ENCODE measurements around the gene TMEM51.

TMEM51 gene, protein sequence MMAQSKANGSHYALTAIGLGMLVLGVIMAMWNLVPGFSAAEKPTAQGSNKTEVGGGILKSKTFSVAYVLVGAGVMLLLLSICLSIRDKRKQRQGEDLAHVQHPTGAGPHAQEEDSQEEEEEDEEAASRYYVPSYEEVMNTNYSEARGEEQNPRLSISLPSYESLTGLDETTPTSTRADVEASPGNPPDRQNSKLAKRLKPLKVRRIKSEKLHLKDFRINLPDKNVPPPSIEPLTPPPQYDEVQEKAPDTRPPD

DNA sequence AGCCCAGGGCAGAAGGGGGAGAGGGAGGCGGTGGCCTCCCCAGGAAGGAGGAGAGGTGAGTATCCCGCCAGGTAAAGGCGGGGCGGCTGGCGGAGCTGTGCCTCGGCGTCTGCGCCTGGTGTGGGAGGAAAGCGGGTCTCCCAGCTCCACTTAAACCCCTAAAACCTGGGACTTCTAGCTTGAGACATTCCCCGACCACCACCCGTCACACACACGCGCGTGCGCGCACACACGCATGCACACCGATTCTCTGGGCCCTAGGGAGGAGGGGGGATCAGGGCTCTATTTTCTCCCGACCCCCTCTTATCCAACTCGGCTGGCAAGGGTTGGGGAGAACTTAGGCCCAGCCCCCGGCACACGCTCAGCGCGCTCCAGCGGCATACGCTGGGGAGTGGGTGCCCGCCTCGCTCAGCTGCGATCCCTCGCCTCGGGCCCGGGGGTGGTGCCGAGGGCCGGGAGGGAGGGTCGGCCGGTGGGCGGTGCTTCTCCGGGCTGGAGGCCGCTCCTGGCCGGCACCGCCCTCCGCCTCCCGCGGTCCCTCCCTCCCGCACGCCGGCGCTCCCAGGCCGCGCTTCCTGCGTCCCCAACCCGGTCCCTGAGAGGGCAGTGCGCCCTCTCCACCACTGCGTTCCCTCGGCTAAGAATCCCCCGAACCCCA is at the start of gene TMEM51:
TMEM51 (plus strand) TSS at position 564 of the 658 bp plus-strand sequence. CDS start 61,341 bp downstream, outside the sequence.
- no peak for DNase-seq

DNA sequence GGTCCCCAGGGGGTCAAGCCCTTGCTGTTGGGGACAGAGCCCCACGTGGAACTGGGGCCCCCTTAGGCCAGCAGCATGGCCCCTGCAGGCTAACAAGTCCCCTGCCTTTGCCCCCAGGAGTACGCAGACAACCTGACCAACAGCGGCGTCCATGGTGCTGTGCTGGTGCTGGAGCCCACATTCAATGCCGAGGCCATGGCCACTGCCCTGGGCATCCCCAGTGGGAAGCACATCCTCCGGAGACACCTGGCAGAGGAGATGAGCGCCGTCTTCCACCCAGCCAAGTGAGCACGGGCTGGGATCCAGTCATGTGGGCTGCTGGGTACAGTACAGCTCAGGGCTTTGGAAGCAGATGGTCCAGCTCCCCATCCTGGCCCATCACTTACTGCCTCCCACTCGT is 49.6 kb upstream of the TMEM51 start:
- no peak for DNase-seq

DNA sequence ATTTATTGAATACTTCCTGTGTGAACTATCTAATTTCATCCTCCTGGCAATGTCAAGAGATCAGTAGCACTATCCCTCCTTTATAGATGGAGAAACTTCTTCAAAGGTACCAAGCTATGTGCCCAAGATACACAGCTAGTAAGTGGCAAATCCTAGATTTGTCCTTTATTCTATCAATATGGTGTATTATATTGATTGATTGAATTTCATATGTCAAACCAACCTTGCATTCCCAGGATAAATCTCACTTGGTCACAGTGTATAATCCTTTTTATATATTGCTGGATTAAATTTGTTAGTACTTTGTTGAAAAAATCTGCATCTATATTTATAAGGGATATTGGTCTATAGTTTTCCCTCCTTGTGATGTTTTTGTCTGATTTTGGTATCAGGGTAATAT is 48.8 kb upstream of the TMEM51 start:
- no peak for DNase-seq

DNA sequence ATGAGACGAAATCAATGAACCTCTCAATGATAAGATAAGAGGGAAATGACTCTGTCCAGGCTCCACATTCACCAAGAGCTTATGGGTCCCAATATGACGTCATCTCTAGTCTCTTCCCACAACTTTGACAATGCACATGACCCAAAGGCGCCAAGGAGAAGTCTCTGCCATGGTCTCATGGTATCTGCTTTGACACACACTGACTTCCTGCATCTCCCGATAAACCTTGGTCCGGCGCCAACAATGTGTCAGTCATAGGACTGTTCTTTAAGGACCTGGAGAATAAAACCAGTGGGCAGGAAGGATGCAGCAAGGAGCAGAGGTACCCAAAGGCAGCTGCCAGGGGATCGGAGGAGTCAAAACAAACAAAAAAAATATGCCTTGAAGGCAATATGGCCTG is 46.9 kb upstream of the TMEM51 start:
- DNase-seq: no peak

DNA sequence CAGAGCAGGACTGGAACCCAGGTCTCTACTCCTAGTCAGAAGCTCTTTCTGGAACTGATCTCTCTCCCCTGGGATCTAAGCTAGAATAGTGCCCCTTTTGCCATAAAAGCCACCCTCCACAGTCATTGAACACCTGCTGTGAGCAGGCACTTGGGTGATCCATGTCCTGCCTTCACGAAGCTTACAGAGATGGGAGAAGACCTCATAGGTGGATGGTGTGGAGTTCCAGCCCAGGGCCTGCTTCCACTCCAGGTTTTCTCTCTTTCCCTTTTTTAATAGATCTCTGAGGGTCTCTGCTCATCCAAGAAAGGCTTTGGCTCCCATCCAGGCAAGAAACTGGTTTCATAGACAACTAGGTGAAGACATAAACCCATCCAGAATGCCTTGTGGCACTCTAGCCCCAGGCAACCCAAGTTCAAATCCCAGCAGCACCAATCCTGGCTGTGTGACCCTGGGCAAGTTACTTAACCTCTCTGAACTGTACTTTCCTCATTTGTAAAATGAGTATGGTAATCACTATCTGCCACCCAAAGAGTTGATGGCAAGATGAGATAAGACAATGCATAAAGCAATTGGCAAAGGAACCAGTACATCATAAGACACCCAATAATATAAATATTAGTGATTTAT is 46.4 kb upstream of the TMEM51 start:
- DNase-seq: no peak

DNA sequence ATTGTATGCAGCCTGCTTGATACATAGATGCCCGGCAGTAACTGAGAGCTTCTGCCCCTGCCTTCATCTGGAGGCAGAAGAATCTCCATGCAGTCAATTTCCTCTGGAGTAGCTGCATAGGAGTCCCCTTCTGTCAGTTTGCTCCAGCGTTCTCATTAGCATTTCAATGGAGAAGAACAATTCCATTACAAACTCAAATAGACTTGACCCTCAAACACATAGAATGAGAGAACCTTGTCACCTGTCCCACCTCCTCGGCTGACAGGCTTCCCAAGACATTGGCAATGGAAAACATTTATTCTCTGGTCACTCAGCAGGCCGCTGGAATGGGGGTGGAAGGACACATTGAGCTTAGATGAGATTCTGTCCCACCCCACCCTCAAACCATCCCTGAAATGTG is 45.6 kb upstream of the TMEM51 start:
- DNase-seq: no peak

DNA sequence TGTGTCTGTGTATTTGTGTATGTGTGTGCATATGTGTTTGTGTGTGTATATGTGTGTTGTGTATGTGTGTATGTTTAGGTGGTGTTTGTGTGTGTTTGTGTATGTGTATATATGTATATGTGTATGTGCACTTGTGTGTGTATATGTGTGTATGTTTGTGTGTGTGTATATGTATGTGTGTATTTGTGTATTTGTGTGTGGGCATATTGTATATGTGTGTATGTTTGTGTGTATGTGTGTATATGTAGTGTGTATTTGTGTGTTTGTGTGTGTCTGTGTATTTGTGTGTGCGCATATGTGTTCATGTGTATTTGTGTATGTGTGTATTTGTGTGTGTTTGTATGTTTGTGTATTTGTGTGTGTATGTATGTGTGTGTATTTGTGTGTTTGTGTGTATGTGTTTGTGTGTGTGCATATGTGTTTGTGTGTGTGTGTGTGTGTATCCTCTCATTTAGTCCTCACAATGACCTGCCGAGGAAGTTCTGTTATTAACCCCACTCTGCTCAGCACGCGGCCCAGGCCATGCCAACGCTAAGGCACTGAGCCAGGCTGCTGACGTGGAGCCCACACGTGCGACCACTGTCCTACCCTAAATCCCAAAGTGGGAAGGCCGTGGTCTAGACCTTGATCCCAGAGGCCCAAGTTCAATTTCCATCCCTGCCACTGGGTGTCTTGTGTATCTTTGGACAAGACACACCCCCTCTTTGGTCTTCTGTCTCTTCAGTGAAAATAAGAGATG is 43.2 kb upstream of the TMEM51 start:
- DNase-seq: no peak

DNA sequence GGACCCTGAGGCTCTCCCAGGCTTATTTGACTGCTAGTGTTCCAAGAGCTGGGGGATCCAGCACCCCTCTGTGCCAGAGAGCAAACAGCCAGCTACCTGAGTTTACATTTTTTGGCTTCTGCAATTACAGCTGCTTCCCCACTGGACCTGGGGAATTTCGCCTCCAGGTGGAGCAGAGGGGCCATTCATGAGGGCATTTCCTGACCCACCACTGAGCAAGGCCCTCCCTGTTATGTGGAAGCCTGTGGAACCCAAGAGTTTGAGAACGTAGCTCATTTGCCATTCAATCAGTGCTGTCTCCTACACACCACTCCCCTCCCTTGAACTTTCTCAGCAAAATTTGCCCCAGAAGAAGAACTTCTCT is 42.7 kb upstream of the TMEM51 start:
- DNase-seq: no peak

DNA sequence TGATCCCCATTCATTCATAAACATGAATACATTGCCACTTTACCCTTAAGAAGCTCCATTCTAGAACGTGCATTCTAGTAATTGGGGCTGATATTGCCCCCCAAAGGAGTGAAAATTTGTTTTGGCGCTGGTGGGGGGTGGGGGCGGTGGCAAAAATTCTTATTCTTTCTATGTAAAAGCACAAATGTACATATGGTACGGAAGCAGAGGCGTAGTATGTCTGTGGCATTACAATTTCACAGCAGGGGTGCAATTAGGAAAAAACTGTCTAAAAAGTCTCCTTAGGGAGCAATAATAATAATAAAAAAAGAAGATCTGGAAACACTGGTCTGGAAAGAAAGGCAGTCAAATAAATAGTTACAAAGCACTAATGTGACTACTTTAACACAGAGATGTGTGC is 40.4 kb upstream of the TMEM51 start:
- DNase-seq: no peak

DNA sequence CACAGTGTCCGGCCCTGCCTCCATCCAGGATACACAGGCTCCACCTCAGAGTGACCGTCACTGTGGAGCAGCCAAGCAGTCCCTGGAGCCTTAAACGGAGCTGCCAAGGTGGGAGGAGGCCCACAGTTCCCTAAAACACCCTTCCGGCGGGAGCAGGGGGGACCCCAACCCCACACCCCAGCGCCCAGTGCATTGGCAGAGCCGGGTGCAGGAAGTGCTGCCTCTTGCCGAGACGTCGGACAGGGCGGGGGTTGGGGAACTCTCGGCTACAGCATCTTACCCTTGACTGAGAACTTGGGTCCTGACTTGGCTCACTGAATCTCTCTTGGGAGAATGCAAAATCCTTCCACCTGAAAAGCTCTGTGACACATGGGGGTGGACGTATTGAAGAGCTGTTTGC is 38.7 kb upstream of the TMEM51 start:
- DNase-seq: no peak

DNA sequence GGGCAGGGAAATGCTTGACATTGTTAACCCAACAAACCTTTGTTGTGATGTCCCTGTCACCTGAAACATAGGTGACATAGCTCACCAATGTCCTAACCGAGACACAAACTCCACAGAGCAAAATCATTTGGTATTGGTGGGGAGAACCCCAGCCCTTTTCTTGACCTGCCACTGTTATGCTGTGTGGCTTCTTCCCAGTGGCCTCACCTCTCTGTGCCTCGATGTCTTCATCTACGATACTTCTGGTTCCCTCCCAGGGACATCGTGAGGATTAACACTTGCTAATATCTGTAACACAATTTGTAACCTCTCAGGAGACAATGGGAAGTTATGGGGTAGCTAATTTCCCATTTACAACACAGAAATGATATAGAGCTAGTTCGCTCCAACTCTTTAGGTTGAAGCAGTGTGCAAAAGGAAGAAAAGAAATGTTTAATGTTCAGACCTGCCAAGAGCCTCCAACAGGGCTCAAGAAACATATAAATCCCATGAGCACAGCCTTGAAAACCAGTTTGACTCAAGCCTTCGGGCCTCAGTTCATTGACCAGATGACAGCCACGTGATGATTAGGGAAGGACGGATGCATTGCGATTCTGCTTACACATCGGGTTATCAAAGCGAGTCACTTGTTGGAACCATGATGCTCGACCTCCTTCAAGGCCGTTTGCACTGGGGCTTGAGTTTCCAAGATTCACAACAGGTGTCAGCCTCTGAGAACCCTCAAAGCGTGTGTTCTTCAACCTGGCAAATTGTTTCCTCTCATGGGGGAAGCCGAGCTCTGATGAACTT is 37.8 kb upstream of the TMEM51 start:
- DNase-seq: no peak

DNA sequence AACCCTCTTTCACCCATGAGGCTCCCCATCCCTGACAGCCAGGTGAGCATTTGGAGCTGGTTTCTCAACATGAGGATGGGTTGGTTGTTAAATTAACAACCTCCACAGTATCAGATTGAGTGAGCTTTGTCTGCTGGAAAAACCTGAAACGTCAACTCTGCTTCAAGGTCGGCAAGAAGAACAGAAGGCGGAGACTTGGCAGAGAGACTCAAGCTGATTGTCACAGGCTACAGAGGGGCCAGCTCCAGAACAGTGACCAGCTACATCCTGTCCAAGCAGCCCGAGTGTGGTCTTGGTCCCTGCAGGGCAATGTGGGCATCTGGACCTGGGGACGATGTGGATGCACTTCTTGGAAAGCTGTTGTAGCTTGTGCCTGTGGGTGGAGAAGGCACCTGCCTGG is 36.6 kb upstream of the TMEM51 start:
- no peak for DNase-seq

DNA sequence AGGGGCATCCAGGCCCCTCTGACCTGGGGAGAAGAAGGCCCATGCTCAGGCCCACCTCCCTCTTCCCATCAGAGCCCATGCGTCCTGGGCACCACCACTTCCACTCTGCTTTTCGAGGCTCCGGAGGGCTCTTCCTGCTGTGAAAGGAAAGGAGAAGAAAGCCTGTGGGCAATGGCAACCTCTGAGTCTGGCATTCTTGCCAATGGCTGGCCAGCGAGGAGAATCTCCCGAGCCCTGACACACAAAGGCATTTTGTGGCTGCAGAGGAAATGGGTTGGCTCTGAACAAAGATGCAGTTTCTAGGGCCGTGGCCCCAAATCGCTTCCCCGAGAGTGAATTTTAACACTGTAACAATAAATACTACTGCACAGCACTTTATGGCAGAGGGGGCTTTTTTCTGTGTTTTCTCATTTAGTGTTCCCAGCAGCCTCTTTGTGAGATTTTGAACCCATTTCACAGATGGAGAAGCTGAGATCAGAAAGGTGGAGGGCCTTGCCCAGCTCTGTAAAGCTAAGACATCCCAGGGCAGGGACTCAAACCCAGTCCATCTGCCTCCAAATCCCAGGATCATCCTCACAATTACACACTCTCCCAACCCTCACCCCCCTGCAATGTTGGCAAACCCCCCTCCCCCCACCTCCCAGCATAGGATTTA is 35.7 kb upstream of the TMEM51 start:
- DNase-seq: no peak

DNA sequence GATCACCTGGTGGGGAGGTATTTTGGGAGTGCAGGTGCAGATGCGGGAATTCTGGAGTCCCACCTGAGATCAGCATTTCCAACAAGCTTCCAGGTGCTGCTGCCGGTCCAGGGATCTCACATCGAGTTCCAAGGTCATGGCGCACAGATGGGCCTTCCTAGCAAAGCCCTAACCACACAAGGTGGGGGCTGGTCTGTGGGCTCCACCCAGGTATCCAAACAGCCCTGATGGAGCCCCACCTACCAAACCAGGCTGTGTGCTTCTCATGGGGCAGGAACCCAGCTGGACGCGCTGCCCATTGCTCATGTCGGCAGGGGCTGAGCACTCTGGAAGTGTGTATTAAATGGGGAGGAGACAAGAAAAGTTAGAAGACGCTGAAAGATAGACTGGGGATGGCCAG is 35.0 kb upstream of the TMEM51 start:
- DNase-seq: no peak

DNA sequence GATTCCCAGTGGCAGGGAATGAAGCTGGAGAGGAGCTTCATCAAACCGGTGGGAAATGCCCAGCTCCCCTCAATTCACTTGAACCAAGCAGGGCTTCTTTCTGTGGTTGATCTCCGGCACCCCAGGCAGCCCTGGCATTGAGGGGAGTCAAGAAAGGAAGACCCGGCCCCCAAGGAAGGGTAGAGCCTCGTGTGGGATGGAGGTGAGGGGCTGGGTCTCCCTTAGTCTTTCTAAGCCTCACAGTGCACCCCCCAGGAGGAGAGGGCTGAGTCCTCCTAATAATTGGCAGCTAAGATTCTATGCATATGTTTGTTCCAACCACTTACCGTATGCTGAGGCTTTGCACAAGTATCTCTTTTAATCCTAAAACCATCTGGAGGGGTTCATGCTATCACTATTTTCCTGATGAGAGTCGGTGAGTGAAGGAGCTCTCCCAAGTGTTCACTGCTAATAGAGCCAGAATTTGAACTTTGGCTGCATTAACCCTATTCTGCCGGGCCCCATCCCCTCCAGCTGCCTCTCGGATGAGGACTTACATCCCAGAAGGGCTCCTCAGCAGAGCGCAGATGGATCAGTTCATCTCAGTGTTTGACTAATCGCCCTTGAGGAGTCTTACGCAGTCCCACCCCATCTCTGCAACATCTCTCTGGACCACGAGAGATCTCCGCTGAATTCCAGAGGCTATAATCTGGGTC is 33.1 kb upstream of the TMEM51 start:
- no peak for DNase-seq

DNA sequence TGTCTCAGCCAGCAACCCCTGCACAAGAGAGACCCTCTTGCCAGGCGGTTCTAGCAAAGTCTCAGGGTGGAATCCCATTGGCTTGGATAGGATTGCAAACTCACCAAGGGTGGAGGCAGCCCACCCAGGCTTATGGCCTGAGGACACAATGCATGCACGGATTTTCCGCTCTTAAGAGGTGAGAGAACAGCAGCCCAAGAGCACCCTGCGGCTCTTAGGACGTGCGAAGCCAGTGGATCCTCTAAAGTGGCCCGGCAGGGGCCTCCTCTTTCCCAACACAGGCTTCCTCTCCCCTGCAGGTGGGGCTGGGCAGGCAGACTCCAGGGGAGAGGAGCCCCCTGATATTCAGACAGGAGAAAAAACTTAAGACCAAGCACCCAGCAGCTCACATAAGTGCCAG is 31.2 kb upstream of the TMEM51 start:
- no peak for DNase-seq

DNA sequence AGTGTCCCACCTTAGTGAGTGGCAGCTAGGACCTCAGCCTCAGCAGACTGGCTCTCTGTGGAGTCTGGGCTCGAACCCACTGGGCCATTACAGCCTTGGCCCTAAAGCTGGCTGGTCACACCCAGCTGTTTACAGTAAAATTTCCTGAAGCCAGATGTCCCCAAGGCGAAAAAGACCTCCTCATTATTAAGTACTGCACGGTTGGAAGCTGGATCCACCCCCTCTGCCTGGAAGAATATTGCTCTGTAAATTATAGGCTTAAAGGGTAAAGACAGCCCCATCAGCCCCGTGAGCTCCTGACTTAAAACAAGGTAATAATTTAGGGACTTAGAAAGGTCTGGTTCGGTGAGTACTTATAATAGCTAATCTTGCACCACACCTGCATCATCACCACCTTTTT is 30.3 kb upstream of the TMEM51 start:
- DNase-seq: no peak

DNA sequence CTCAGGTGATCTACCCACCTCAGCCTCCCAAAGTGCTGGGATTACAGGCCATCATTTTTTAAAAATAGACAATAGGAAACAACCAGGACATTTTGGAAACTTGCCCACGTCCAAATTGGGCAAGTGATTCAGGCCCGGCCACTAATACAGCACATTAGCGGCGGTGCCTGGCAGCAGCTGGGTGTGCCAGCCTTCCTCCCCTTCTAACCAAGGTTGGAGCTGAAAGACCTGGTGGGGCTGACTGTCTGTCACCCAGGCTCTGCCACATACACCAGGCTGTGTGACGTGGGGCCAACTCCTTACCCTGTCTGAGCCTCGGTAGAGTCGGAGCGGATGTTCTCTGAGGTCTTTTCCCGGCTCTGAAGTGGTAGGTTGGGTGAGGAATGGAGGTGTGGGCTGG is 29.6 kb upstream of the TMEM51 start:
- DNase-seq: no peak

DNA sequence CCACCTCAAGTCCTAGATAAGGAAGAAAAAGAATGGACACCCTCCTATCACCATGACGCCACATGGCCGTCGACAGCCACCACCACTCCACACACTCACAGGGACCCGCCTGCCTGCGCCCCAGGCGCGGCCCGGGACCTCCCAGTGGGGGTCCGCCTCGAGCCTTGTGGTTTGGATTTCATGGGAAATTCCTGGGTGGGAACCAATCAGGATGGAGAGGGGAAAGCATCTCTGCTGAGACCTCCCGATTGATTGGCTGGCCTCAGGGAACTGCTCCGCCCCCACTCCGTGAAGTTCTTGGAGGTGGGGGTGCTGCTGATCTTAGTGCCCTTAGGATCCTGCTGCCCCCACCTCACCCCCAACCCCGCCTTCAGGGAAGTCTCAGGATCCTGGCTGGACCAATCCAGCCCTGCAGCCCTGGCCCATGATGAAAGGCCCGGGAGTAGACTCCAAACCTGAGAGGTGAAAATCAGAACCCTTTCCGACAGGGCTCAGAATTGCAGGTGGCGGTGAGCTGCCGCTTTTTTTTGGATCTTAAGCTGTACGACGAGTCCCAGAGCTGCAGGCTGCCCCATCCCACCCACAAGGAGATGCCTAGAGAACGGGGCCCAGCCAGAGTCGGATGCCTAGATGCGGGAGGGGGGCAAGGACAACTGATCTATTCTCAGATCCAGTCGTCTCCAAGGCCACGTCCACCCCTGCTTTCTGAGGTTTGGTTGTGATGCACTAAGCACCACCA is 29.0 kb upstream of the TMEM51 start:
- DNase-seq: no peak

DNA sequence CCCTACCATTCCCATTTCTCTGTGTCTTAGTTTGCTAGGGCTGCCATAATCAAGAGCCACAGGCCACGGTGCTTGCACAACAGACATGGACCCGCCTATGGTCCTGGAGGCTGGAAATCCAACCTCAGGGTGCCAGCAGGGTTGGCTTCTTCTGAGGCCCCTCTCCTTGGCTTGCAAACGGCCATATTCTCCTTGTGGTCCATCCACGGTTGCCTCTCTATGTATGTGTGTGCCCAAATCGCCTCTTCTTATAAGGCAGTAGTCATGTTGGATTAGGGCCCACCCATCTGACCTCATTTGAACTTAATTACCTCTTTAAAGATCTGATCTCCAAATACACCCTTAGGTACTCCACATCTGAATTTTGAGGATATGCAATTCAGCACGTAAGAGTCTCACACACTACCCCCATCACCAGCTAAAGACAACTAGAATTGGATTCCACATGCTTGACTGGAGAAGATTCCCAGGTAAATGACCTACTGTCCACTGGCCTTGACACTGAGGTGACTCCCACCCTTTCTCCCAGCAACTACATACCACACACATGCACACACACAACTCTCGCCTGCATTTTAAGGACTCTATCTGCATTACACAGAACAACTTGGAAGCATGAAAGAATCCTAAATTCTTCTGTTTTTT is 28.3 kb upstream of the TMEM51 start:
- DNase-seq: no peak

DNA sequence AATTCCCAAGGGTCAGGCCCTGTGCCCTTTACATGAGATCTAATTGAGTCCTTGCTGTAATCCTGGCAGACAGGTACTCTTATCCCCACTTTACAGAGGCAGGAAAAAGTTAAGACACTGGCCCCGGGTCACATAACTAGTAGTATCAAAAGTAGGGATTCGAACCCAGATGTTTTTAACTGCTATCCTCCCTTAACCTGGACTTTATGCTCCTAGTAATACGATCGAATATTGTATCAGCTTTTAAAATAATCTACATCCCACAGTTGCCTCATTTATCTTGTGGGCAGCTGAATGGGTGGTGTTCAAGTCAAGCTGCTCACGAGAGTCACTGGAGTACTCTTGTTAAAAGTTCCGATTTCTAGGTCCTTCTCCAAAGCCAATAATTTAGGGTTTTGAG is 25.5 kb upstream of the TMEM51 start:
- no peak for DNase-seq

All from Kasumi-1 (cell line).